T1000 (cell line): Measurements from ENCODE around the gene SRPK2.
"Not testable (repeated sequence)": the region's sequence is repeated elsewhere in the genome, so short reads cannot be mapped to it uniquely, and the experiment has no call there.

Source experiments
- DNase-seq: peaks from one replicate; lab custom pipeline; 2025; ENCODE audit warnings: mixed read lengths; lab: John Stamatoyannopoulos, UW

Gene SRPK2

DNA sequence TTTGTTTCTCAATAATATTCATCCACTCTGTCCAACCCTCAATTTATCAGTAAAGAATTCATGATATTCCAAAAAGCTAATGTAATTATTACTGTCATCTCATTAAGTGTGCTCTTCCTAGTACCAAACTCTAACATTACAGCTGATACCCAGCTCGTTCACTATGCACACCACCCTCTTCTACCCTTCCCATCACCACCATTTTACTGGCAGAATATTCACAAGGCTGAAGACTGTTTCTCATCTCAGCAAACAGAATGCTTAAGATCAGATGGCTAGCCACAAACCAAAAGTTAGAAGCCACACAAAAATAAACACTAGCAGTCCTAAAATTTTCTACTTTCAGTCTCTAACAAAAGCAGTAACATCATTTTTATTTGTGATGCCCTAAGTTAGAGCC, 121.5 kb downstream of the SRPK2 start:
- no peak for DNase-seq

DNA sequence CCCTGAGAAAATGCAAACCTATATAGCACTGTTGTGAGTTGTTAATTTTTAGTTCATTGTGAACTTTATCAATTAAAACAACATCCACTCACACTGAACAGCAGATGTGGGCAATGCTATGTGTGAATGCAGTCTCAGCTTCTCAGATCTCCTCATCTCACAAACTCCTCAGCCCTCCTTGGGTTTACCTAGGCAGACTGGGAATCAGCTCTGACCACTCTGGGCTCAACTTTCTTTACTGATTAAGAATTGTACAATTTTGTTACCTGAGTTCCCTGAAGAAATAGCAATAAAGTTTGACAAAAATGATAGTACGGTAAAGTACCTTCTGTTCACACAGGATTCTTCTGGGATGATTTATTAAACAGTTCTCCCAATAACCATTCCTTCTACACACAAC, 124.0 kb downstream of the SRPK2 start:
- DNase-seq = no peak

DNA sequence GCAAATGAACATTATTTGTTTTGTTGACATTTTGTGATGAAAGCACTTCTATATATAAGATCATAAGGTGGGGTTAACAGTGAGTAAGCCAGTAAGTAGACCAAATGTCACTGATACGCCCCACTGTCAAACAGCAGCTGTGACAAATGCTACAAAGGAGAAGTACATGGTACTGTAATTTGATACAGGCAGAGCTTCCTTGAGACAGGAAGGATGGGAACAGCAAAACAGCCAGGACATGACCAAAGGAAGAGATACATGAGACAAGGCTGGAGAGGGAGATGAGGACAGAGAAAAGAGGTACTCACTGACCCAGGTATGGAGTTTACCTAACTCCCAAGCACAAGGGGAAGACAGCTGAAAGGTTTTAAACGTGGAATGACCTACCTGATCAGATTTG, 127.0 kb downstream of the SRPK2 start:
- no peak for DNase-seq

DNA sequence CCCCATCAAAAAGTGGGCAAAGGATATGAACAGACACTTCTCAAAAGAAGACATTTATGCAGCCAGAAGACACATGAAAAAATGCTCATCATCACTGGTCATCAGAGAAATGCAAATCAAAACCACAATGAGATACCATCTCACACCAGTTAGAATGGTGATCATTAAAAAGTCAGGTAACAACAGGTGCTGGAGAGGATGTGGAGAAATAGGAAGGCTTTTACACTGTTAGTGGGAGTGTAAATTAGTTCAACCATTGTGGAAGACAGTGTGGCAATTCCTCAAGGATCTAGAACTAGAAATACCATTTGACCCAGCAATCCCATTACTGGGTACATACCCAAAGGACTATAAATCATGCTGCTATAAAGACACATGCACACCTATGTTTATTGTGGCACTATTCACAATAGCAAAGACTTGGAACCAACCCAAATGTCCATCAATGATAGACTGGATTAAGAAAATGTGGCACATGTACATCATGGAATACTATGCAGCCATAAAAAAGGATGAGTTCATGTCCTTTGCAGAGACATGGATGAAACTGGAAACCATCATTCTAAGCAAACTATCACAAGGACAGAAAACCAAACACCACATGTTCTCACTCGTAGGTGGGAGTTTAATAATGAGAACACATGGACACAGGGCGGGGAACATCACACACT, 128.4 kb downstream of the SRPK2 start:
- not testable (repeated sequence) for DNase-seq

DNA sequence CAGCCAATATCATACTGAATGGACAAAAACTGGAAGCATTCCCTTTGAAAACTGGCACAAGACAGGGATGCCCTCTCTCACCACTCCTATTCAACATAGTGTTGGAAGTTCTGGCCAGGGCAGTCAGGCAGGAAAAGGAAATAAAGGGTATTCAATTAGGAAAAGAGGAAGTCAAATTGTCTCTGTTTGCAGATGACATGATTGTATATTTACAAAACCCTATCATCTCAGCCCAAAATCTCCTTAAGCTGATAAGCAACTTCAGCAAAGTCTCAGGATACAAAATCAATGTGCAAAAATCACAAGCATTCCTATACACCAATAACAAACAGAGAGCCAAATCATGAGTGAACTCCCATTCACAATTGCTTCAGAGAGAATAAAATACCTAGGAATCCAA, 129.8 kb downstream of the SRPK2 start:
- DNase-seq = not testable (repeated sequence)

DNA sequence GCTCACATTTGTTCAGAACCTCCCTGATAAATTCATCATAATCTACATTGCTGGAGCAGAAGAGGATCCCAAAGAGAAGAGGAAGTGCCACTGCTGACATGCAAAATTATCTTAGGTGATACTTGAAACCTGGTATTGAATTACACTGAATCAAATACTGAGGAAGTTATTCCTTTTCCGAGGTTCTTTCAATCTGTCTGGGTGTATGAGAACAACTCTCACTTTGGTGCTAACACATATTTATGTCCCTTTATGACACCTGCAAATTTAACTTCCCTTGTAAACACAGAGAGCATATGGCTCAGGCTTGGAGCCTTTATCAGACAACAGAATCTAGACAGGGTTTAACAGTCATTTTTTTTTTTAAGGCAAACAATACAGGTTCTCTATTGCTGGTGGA, 131.4 kb downstream of the SRPK2 start:
- DNase-seq = no peak

DNA sequence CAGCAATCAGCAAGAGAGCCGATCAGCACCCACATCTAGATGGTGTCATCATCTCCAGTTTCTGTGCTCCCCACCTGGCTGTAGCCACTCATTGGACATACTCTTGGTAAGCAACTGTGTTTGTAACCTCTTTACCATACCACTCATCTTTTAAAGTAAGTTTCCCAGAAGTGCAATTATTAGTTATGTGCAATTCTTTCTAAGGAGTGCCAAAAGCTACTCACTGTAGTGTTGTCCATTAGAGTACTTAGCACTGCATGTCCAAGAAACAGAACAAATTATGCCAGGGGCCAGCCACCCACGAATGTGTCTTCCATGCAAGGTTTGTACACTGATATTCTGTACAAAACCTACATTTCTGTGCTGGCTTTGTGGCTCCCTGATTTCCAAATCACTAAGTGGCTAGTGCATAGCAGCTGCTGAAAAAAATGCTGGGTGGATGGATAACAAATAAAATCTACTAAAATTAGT, 131.9 kb downstream of the SRPK2 start:
- no peak for DNase-seq

DNA sequence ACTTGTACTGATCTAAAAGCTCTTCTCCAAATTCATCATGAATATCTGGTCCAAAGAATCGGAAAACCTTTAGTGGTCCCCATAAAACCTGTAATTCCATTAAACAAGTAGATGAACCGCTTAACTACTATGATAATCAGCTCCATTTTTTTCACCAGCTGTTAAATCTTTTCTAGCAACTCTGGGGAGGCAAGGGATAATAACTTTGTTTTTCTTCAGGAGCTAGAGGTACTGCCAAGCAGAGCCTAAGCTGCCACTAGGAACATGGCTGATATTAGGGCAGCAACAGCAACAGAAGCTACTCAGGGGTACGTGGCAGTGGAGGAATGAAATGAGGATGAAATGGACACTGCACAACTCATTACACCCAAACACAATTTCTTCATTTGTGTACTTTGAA, 138.0 kb downstream of the SRPK2 start:
- no peak for DNase-seq

DNA sequence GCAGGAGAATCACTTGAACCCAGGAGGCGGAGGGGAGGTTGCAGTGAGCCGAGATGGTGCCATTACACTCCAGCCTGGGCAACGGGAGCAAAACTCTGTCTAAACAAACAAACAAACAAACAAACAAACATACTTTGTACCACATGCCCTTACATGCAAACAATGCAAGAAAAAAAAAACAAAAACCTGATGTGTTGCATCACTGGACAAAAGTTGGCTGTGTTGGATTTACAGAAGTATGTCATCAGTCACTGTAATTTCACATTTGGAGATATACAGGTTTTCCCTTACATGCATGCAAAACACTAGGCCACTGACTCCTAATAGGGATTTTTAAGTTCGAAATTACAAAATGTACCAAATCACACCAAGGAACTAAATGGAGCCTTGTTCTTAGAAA, 138.5 kb downstream of the SRPK2 start:
- no peak for DNase-seq

DNA sequence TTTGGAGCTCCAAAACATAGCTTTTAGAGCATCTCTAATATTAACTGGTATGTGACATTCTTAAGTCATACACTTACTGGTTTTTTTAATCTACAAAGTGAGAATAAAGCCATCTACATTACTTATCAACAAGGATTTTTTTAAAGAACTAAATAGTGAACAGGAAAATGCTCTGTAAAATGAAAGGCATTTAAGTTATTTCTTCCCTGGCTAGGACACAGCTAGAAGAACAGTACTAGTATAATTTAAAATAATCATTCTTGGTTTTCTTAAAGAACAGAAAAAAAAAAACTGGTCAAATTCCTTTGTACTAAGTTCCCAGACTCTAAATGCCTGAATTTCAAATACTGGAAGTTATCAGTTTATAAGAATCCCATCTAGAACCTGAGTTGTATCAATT, 139.5 kb downstream of the SRPK2 start:
- no peak for DNase-seq

DNA sequence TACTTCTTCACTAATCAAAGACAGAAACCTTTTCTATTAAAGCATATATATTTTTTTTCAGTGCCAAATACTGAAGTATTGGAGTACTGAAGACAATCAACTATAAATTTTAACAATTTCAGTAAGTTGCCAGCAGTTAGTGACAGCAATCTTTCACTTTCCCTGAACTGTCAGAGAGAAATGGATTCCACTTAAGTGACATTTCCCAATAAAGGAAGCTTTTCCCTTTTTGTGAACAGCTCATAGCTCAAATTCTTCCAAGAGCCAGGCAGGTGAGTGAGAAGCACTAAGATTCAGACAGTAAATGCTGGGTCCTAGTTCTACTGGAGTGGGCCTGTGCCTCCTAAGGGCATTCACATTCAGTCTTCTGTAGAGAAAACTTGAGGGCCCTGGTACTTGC, 142.0 kb downstream of the SRPK2 start:
- DNase-seq = no peak

DNA sequence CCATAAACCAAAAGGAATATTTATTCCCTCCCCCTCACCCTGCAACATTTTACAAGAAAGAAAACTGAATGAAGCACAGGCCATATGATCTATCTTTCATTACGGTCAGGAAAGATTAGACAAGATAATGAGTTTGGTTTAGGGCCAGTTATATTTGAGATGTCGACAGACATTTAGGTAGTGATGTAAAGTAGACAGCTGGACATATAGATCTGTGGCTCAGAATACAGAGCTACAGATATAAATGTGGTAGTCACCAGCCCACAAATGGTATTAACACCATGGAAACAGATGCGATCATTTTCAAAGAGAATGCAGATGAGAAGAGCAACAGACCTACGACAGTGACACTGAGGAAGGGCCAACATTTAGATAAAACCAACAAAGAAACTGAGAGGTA, 142.5 kb downstream of the SRPK2 start:
- no peak for DNase-seq

DNA sequence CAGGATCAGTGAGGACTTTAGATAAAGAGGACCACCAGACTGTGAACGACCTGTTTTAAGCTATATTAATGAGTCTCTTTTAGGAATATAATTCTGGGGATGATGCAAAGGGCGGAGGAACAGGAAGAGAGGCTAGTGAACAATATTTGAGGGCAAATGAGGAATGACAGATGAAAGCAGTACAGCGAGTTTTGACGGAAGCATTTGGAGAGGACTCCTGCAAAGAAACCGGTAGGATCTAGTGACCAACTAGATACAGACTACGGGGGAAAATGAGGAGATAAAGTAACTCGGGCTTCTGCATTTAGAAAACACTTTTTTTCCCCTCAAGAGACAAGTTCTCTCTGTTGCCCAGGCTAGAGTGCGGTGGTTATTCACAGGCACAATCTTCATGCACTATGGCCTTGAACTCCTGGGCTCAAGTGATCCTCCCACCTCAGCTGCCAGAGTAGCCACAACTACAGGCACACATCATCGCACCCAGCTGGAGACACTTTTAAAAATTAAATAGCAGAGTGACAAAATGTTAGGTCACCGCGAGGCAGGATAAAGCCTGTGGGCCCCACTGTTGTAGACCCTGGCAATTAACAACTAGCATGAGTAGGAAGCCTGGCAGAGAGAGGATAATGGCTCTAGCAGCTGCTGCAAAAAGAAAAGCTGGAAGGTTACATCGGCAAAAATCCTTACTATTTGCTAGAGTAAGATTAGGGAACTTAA, 143.2 kb downstream of the SRPK2 start:
- no peak for DNase-seq

DNA sequence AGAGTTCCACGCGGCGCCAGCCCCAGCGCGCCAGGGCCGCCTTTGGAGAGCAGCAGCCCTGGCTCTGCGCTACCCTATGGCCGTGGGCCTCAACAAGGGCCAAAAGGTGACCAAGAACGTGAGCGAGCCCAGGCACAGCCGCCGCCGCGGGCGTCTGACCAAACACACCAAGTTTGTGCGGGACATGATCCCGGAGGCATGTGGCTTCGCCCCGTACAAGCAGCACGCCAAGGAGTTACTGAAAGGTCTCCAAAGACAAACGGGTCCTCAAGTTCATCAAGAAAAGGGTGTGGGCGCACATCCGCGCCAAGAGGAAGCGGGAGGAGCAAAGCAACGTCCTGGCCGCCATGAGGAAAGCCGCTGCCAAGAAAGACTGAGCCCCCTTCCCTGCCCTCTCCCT, 144.1 kb downstream of the SRPK2 start:
- no peak for DNase-seq

DNA sequence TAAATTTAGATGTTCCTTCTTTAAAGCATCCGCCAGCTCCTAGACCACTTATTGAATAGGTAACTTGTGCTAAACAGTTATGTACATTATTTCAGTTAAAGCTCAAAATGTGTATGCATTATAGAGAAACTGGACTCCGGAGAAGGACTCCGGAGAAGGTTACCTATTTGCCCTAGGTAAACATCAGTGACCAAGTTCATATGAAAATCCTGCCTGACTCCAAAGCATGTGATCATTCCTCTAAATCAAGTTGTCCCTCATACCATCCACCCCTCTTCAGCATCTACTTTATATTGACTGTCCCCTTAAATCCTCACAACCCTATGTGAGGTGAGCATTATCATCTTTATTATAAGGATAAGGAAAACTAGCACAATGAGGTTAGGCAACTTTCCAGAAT, 147.5 kb downstream of the SRPK2 start:
- no peak for DNase-seq

DNA sequence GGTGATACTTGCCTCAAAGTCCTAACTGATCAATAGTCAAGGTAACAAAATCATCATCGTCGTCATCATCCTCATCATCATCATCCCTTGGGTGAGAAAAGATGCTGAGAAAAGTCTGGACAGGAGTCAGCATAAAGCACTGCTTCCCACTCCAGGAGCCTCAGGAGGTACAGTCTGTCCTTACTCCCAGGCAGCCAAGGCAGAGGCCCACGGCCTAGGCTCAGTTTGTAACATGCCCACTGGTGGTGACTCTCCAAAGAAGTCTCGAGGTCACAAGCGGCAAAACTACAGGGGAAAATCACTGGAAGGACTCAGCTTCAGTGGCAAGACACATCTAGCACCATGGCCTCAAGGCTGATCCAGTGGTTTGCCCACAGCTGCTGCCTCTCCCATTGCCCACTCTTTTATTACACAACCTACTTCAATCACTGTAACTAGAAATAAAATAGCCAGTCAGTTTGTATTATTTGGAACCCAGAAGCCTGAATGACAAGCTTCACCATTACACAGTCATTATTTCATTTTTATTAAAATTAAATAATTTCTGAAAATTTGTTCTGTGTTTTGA, 150.4 kb downstream of the SRPK2 start:
- DNase-seq = no peak

DNA sequence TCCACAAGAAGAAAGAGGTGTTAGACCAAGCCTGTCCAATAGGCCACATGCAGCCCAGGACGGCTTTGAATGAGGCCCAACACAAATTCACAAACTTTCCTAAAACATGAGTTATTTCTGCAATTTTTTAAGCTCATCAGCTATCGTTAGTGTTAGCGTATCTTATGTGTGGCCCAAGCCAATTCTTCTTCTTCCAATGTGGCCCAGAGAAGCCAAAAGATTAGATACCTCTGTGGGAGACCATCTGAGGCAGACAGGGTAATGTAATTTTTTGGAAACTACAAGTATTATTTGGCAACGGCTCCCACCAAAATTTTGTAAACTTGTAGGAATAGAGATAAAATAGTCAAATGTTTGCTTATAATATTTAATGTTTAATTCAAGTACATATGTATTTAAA, 153.8 kb downstream of the SRPK2 start:
- no peak for DNase-seq

DNA sequence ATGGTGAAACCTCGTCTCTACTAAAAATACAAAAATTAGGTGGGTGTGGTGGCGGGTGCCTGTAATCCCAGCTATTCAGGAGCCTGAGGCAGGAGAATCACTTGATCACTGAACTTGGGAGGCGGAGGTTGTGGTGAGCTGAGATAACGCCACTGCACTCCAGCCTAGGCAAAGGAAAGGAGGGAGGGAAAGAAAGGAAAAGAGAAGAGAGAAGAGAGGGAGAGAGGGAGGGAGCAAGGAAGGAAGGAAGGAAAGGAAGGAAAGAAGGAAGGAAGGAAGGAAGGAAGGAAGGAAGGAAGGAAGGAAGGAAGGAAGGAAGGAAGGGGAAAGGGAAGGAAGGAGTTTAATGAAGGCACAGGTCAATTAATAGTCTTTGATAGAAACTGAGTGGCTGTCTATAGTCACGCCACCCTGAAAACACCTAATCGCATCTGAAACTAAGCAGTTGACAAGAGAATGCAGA, 155.9 kb downstream of the SRPK2 start:
- DNase-seq = not testable (repeated sequence)

DNA sequence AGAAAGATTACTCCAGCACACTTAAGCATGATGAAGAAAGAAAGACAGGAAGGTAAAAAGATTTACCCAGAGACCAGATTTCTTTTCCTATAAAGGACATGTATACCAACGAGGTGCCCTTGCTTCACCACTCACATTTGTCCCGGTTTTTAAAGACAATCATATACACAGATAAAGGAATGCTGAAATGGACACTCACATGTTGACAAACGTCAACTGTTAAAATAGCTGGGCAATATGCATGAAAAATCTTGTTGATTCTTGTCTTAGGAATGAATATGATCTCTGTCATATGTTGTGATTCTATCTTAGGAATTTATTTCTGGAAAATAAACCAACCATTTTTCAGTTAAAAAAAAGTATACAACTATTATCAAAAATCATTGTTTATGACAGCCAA, 158.2 kb downstream of the SRPK2 start:
- DNase-seq = no peak

DNA sequence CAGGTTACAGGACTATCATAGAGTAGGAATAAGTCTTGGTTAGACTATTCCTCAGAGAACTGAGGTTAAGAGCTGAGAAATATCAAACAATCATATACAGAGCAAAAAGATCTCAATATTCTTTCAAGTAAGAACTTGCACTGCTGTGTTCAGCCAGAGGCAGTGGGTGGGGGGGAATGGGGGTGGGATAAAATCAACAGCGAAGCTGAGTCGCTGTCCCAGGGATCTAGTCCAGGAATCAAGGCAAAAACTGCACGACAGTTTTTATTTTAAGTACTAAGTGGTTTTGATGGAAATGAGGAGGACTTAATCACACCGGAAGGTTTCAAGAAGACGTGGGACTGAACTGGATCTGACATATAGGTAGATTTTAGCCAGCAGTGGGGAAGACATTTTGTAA, 159.1 kb downstream of the SRPK2 start:
- no peak for DNase-seq

DNA sequence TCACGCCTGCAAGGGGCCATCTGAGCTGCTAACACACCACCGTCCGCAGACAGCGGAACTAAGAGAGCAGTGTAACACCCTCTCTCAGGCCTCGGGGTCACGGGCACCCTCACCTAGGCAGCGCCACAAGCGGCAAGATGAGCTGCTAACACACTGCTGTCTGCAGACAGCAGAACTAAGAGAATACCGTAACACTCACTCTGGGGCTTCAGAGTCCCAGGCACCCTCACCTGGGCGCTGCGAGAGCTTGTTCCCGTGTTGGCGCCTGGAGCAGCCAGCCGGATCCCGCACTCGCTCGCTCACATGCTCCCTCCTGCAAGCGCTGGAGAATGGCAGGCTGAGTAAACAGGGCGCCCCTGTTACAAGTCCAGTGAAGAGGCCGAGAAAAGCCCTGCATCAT, 160.2 kb downstream of the SRPK2 start:
- no peak for DNase-seq

DNA sequence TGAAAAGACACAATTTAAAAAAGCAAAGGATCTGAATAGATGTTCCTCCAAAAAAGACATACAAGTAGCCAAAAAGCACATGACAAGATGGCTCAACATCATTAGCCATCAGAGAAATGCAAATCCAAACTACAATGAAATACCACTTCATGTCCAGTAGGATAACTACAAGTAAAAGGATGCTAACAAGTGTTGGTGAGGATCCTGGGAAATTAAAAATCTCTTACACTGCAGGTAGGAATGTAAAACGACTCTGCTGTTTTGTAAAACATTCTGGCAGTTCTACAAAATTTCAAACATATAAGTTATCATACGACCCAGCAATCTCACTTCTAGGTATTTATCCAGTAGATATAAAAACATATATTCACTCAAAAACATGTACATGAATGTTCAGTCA, 161.3 kb downstream of the SRPK2 start:
- no peak for DNase-seq

DNA sequence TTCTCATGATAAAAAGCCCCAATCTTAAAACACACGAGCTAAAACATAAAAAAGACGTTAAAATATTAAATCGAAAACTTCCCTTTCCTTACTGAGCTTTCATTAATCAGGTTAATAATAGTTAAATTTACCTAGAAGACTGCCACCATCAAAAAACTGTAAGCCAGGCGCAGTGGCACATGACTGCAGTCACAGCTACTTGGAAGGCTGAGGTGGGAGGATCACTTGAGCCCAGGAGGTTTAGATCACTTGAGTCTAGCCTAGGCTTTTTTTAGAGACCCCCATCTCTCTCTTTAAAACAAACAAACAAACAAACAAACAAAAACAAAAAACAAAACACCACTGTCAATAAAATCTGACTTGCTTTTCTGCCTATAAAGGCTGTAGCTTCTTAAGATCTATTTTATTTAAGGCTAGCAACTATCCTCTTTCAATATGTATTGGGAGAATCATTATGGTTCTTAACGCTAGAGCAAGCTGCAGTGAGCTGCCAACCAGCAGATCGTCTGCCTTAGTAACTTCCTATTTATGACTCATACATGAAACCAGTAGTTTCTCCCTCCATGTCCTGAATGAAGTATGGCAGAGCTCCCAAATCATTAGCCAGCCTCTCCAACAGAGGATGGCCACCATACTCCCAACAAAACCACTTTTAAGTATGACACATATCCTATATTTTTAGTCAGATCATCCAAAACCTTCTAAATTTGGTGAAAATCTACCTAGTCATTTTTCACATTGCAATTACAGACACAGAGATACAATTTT, 163.7 kb downstream of the SRPK2 start:
- DNase-seq = no peak
